ENCODE data around the gene HAUS8.

DNA sequence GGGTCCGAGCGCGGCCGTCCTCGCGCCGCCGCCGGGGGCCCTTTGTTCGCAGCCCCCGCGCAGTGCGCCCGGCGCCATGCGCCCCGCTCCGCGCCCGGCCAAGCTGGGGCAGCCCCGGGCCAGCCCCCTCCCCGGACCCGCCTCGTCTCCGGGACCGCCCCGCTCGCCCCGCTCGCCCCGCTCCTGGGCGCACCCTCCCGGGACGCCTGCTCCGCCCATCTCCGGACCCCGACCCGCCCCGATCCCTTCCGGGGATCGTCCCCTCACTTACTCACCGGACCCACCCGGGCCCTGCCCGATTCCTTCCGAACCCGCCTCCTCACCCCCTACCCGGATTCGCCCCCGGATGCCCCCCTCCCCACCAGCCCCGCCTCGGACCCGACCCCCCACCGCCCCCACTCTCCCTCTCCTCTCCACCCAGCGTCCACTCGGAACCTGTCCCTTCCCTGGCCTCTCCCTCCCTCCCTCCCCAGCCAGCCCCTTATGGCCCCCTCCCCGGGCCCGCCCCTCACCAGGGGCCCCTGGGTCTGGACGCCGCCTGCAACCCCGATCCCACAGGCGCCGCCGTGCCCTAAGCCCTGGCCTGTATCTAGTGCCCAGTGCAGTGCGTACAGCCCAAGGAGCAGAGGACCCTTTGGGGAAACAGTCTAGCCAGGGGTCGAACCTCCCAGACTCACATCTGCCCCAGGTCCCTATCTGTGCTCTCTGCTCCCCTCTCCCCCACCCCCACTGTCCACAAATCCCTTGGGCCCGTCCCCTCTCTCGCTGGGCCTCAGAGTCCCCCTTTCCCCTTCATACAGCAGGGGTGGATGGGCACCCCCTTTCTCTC lies 48.3 kb downstream of the HAUS8 start, which contains the start of gene CPAMD8:
- no peak for TF ChIP-seq POLR2A (IDR thresholded peaks at IDR 0.05; ENCODE audit: low read depth, low read length)
- TF ChIP-seq POLR2AphosphoS5 (IDR thresholded peaks at IDR 0.05; ENCODE audit: low read depth, low read length) = no peak
- TF ChIP-seq TAF1 (IDR thresholded peaks at IDR 0.05; ENCODE audit: low read depth, low read length) = no peak
- TF ChIP-seq PAX5 (IDR thresholded peaks at IDR 0.05; ENCODE audit: insufficient read depth, low read length, severe bottlenecking) = no peak
